Stimulated activated CD4-positive, alpha-beta T cell treated with anti-CD3 and anti-CD28 coated beads, Interleukin-2, amount 100 ng/mL, for 4 hours (primary cell): ENCODE data around the gene WDR45.

ENCODE experiments used
- DNase-seq: peaks from one replicate; pipeline ENCODE4 v3.0.0-alpha.2; 2020; ENCODE audit warnings: low read depth

WDR45 gene

GRCh38 chrX:49073601-49074575 is 5.8 kb downstream of the WDR45 start, which contains the start of gene PRAF2:
Gene PRAF2 (minus strand): TSS chrX:49074002. CDS start chrX:49073987, 15 bp downstream.
- peak; percentile 87 for DNase-seq

DNA sequence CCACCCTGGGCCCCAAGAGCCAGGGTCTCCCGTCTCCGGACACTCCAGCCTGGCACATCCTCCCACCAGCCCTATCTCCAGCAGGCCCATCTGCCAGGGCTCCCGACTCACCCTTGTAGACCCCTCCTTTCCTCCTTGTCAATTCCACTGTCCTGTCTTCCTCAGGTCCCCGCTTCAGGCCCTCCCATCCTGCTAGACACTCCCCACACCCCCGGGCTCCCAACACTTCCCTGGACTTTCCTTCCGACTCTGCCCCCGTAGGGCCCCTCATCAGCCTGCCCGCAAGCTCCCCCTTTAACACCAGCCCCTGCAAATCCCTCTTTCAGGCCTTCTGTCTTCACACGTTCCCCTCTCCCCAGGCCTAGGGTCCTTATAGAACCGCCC is 7.0 kb downstream of the WDR45 start:
- no peak for DNase-seq

DNA sequence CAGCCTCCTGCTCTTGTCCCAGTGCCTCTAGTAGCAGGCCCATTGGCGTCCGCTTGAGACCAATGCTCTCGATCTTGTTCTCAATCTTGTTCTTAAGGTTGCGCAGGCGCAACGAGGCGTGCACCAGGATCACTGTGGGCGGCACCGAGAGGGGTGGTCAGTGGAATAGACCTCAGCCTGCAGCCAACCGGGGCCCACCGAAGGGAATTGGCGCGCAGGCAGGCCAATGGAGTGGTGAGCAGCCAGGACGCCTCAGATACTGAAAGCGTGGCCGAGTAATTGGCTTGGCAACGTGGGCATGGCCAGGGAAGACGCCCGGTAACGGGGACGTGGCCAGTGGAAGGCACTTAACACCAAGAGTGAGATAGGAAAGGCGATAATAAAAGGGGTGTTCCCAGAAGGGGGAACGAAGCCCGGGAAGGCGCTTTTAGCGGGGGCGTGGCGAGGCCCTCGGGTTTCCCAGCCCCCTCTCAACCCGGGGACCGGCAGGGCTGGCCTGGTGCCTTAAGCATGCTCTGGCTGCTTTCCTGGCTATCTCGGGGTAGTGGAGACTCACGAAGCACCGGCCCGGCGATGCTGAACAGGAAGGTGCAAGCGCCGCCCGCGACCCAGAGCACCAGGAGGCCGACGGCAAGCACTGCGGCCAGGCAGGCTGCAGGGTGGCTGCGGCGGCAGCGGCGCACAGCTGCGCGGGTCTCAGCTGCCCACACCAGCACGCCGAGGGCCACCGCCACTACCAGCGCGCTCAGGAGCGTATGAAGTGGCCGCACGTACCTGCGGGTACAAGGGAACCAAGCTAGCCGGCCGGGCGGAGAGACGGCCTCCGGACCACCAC is 7.6 kb downstream of the WDR45 start:
- no peak for DNase-seq

- DNase-seq: no peak
These were observed 8.7 kb downstream of the WDR45 start for GRCh38 chrX:49070988-49071387.

- no peak for DNase-seq
These were observed 10.6 kb downstream of the WDR45 start for GRCh38 chrX:49069038-49069437.

GRCh38 chrX:49067285-49068120 is 12.2 kb downstream of the WDR45 start:
- no peak for DNase-seq

DNA sequence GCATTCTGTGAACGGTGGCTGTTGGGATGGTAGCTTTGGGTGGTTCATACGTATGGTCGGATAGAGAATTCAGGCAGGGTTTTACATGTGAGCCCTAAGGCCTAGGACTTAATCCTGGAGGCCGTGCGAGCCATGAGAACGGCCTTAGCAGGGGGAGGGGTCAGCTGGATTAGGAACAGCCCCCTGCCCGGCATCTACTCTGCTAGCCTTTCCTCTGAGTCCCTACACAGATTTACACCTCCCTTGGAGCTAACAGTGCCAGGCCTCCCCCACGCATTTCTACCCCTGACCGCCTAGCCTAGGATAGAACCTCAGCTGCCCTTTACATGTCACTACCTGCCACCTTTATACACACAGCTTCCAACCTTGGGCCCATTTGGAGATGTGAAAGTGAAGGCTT is 13.0 kb downstream of the WDR45 start:
- no peak for DNase-seq

- DNase-seq: no peak
These were observed 13.4 kb downstream of the WDR45 start for GRCh38 chrX:49066278-49066677.

DNA sequence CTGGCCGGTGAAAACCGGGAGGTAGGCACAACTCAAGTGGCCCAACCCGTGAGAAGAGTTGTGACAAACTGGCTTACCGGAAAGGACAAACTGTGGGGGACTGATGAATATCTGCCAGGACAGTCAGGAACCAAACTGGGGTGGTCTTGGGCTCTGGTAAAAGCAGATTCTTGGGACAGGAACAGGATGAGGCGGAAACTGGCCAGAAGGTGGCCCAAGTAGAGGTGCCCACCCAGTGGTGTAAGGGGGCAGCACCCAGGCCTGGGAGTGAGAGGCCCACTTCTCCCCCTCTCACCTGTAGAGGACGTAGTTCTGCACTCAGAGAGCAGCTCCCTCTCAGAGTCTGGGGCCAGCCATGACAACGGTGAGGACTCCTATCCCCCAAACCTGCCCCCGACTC is 15.0 kb downstream of the WDR45 start:
- DNase-seq: no peak

DNA sequence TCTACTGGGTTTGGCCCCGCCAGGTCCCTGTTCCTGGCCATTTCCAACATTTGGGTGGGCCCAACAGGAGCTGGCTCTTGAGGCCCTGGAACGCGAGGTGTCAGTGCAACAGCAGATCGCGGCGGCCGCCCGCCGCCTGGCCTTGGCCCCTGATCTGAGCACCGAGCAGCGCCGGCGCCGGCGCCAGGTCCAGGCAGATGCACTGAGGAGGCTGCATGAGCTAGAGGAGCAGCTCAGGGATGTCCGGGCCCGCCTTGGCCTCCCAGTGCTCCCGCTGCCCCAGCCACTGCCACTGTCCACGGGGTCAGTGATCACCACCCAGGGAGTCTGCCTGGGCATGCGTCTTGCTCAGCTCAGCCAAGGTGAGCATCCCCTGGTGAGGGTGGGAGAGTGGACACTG is 15.4 kb downstream of the WDR45 start:
- no peak for DNase-seq

DNA sequence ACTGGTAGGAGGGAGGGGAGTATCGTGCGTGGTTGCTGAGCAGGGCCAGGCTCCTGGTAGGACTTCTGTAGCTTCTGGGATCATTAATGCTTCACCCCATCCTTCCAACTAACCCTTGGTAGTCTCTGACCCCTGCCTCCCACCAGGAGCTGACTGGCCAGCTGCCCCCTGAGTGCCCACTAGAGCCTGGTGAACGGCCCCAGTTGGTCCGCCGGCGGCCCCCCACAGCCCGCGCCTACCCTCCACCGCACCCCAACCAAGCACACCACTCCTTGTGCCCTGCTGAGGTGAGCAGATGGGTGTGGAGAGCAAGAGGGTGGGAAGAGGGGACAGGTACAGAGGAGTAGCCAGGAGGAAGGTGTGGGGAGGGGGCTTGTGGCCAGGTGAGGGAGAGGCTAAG is 16.0 kb downstream of the WDR45 start:
- no peak for DNase-seq

GRCh38 chrX:49061916-49062315 is 17.8 kb downstream of the WDR45 start:
- DNase-seq: no peak

DNA sequence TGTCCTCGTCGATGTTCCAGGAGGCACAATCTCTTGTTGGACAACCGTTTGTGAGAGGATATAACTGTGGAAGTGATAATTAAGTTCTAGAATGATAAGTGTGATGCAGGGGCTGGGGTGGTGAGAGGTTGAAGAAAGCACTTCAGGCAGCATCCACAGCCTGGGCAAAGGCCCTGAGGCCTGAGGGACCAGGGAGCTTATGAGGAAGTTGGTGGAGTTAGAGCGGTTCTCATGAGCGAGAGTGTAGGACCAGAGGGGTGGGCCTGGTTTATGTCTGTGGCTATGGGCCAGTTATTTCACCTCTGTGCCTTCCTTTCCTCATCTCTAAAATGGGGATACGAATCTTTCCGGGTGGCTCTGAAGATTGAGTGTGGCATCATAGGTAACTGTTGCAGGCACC is 18.2 kb downstream of the WDR45 start:
- no peak for DNase-seq

DNA sequence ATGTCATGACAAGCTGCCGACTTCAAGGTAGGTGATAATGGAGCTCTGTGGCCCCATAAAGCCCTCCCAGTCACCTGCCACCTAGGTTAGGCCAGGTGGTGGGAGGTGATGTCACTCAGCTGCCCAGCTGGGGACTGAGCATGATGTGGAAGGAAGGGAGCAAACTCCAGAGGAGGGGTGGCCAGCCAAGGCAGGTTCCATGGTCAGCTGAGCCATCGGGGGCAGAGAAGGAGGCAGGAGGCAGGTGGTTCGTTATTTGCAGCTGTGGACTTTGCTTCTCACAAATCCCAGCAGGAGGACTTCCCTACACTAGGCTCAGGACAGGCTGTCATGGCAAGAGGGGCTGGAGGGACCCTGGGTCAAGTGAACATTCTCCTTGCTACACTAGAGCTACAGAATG is 18.8 kb downstream of the WDR45 start:
- DNase-seq: no peak

- DNase-seq: no peak
These were observed 20.0 kb downstream of the WDR45 start for GRCh38 chrX:49059681-49060085.

GRCh38 chrX:49059201-49059600 is 20.5 kb downstream of the WDR45 start:
- DNase-seq: no peak

DNA sequence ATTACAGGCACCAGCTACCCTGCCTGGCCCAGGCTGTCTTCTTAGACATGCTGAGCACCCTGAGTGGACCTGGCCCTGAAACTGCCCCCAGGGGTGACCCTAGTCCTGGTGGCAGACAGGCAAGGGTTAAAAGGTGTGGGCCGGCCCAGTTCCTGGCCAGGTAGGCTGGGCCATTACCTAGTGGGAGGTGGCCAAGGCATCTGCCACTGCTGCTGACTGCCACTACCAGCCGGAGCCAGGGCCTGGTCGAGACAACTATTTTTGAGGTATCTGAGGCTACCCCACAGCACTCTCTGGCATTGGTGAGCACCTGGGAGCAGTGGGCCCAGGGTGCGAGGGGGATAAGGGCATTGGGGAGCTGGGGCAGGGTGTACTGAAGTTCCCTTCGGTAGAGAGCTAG is 20.9 kb downstream of the WDR45 start, which contains the start of gene CCDC120:
TSS of gene CCDC120 (plus strand) at position 206 of the 400 bp plus-strand sequence. CDS start 3,043 bp downstream, outside the sequence.
- no peak for DNase-seq

- no peak for DNase-seq
These were observed 25.5 kb downstream of the WDR45 start for GRCh38 chrX:49054073-49054762.

DNA sequence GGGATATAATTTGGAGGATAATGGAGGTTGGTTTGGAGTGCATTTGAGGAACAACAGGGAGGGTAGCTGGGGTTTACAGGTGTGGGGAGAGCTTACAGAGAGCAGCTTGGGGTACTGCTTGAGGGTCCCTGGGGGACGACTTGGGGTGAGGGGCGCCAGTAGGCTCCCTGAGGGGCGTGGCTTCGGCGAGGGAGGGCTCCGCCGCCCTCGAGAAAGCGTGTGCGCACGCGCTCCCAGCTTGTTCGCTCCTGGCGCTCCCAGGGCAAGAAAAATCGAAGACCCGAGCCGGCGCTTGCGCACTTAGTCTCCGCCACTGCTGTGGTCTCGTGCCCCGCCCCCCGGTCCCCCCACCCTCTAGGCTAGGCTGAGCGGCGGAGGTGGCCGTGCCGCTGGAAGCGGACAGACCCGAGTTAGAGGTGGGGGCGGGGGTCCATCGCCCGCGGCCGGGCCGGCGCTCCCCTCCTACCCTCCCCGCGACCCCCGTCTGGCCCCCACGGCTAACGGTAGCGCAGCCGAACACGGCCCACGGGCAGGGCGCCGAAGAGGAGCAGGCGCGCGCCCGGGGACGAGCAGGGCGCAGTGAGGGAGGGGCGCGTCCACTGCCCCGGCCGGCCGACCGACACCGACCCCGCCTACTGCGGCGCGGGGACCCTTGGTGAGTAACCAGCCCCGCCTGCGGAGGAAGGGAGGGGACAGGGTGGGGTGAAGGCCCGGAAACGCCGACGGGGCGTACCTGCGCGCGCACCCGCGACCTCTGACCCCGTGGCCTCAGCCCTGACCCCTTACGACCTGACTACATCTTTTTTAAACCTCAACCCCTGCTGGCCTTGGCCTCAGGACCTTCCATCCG is 26.2 kb downstream of the WDR45 start:
- DNase-seq: peak; percentile 52

DNA sequence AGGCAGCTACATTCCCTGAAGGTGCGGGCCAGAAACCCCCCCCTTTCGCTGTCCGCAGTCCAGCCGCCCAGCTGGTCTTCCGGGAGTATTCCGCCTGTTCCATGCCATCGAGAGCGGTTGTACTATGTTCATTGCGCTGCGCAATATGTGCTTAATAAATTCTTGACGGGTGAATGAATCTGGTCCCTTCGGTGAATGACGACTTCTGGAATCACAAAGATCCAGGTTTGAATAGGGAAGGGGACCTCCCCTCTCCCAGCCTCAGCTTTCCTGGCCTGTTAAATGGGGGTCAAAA is 35.8 kb downstream of the WDR45 start:
- no peak for DNase-seq
